Vagina (tissue), 2 donors: ENCODE measurements around the gene KRT85. TPM values are rescaled to one million over a fixed set of nuclear protein-coding genes. Genes with fewer than 3 reads are reported as not detected.

Source experiments
- DNase-seq, 2 donors: peaks; one replicate each; pipeline ENCODE4 v3.0.0-alpha.2; 2017; ENCODE audit errors: extremely low spot score in 2 of 2
- H3K27ac ChIP-seq: fragments of 200-600 bp; sonication (generic); one replicate; pipeline ENCODE4 v1.5.1; 2019
- H3K27me3 ChIP-seq: fragments of 200-600 bp; sonication (generic); one replicate; pipeline ENCODE4 v1.5.1; 2019
- H3K36me3 ChIP-seq, 2 donors: fragments of 200-600 bp; sonication (generic); one replicate each; pipeline ENCODE4 v1.5.1; 2017 to 2019
- H3K4me1 ChIP-seq: fragments of 200-600 bp; sonication (generic); one replicate; pipeline ENCODE4 v1.5.1; 2019
- H3K4me3 ChIP-seq, 2 donors: fragments of 200-600 bp; sonication (generic); 1 replicate in 1 of 2; 2 replicates in 1 of 2; pipeline ENCODE4 v1.5.1; 2016 to 2019
- H3K9me3 ChIP-seq: fragments of 200-600 bp; sonication (generic); one replicate; pipeline ENCODE4 v1.5.1; 2019
- POLR2A ChIP-seq, 2 donors: fragments of 450-650 bp; IDR thresholded peaks; one replicate each; pipeline ENCODE4 v1.6.1; 2017; ENCODE audit warnings: antibody characterized with exemption in 2 of 2, mild to moderate bottlenecking in 2 of 2, moderate library complexity in 2 of 2
- POLR2AphosphoS5 ChIP-seq, 2 donors: sonication (generic); formaldehyde crosslinking; IDR thresholded peaks; one replicate each; pipeline ENCODE4 v1.9.0; 2017; ENCODE audit warnings: antibody characterized with exemption in 2 of 2, mild to moderate bottlenecking in 2 of 2, low read depth in 1 of 2; ENCODE audit not compliant: insufficient read depth in 1 of 2
- intact Hi-C: fragments of 100-400 bp; cut with DNase I; formaldehyde crosslinking; loops from one replicate; pipeline ENCODE4 v1.15.1; 2023
- total RNA-seq: library from RNA; depleted of rRNA; stranded (reverse); fragments of >200 nt; gene quantifications from one replicate; pipeline ENCODE4 v1.2.3, GENCODE V29; 2016
- TF ChIP-seq, protein P1 (sequence below), 3 experiments: fragments of 450-650 bp in 2 of 3; fragments of 200-600 bp in 1 of 3; sonication (generic) in 1 of 3; IDR thresholded peaks; one replicate each; pipeline ENCODE4 v1.5.1; 2017 to 2019; ENCODE audit warnings: antibody characterized with exemption in 3 of 3, mild to moderate bottlenecking in 2 of 3, moderate library complexity in 2 of 3

Gene KRT85
- total RNA-seq, 1 donor from 2014 or later = not detected

DNA sequence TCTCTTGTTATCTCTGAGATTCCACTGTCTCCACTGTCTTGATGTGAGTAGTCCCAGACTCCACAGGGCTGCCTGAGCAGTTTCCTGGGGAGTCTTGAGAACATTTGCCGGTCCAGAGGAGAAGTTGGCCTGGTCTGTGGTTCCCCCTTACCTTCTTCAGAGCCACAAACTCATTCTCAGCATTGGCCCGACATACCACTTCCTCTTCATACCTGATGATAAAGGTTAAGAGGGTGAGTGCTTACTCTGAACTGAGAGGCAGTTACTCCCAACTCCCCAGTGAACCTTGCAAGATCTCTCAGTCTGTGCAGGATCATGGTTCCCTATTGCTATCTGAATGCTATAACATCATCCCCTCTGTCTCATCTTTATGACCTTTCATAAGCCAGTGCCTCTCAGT is 15.6 kb upstream of the KRT85 start:
- DNase-seq = no peak
- intact Hi-C loops = no loop called here

DNA sequence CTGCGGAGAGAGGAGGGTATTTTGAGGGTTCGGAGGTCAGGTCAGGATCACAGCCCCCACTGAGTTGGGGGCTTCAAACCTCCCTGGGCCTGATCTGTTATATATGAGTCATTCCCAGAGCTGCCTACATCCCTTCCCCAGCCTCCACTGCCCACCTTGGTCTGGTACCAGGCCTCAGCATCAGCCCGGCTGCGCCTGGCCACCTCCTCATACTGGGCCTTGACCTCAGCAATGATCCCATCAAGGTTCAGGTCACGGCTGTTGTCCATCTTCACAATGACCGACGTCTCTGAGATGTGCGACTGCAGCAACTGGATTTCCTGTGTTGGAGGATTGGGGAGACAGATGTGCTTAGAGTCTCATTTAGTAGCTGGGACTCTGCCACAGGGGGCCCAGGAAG is 13.9 kb upstream of the KRT85 start:
- no peak overlapping the region for H3K27ac ChIP-seq
- H3K9me3 ChIP-seq = no peaks in the 10 kb centered on the region
- TF ChIP-seq POLR2AphosphoS5 (IDR thresholded peaks at IDR 0.05; ENCODE audit: insufficient read depth in 1 of 2, low read depth in 1 of 2) (no peak), POLR2A (IDR thresholded peaks at IDR 0.05) (no peak)
- TF ChIP-seq, protein P1, sequence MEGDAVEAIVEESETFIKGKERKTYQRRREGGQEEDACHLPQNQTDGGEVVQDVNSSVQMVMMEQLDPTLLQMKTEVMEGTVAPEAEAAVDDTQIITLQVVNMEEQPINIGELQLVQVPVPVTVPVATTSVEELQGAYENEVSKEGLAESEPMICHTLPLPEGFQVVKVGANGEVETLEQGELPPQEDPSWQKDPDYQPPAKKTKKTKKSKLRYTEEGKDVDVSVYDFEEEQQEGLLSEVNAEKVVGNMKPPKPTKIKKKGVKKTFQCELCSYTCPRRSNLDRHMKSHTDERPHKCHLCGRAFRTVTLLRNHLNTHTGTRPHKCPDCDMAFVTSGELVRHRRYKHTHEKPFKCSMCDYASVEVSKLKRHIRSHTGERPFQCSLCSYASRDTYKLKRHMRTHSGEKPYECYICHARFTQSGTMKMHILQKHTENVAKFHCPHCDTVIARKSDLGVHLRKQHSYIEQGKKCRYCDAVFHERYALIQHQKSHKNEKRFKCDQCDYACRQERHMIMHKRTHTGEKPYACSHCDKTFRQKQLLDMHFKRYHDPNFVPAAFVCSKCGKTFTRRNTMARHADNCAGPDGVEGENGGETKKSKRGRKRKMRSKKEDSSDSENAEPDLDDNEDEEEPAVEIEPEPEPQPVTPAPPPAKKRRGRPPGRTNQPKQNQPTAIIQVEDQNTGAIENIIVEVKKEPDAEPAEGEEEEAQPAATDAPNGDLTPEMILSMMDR (IDR thresholded peaks at IDR 0.05) = no peak
- no peak overlapping the region for H3K4me3 ChIP-seq
- no peak for DNase-seq
- peaks cover 3% of the 10 kb centered on the region for H3K4me1 ChIP-seq
- no peaks in the 10 kb centered on the region for H3K27me3 ChIP-seq
- intact Hi-C loops = no loop called here
- H3K36me3 ChIP-seq = no peaks in the 10 kb centered on the region

More for the DNA sequence above, 15.6 kb upstream of the KRT85 start:
- H3K27ac ChIP-seq = no peak overlapping the region
- H3K4me3 ChIP-seq = no peak overlapping the region
- H3K36me3 ChIP-seq = no peaks in the 10 kb centered on the region
- H3K9me3 ChIP-seq = no peaks in the 10 kb centered on the region
- H3K27me3 ChIP-seq = no peaks in the 10 kb centered on the region
- TF ChIP-seq, protein P1 (IDR thresholded peaks at IDR 0.05) = no peak
- TF ChIP-seq POLR2A (IDR thresholded peaks at IDR 0.05) = no peak
- TF ChIP-seq POLR2AphosphoS5 (IDR thresholded peaks at IDR 0.05; ENCODE audit: insufficient read depth in 1 of 2, low read depth in 1 of 2) = no peak
- peaks cover 7% of the 10 kb centered on the region for H3K4me1 ChIP-seq

DNA sequence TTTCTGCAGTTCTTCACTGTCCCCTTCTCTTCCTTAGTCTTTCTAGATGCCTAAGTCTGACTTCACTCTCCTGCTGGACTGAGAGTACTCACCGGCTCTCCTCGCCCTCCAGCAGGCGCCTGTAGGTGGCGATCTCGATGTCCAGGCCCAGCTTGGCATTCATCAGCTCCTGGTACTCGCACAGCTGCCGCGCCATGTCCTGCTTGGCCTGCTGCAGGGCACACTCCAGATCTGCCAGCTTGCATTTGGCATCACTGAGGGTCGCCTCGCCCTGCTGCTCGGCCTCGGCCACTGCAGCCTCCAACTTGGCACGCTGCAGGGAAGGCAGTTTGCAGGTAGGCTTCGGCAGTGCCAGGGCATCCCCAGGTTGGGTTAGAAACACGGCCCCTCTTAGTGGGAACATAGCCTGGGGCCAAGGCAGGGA is 13.0 kb upstream of the KRT85 start:
- Histone ChIP-seq H3K4me3 (no peak overlapping the region), H3K27ac (no peak overlapping the region), H3K9me3 (no peaks in the 10 kb centered on the region), H3K27me3 (no peaks in the 10 kb centered on the region), H3K36me3 (no peaks in the 10 kb centered on the region), H3K4me1 (peaks cover under 1% of the 10 kb centered on the region)
- no peak for DNase-seq
- intact Hi-C loops = no loop called here
- no peak for TF ChIP-seq POLR2AphosphoS5 (IDR thresholded peaks at IDR 0.05; ENCODE audit: insufficient read depth in 1 of 2, low read depth in 1 of 2)
- TF ChIP-seq, protein P1 (IDR thresholded peaks at IDR 0.05) = no peak
- TF ChIP-seq POLR2A (IDR thresholded peaks at IDR 0.05) = no peak

DNA sequence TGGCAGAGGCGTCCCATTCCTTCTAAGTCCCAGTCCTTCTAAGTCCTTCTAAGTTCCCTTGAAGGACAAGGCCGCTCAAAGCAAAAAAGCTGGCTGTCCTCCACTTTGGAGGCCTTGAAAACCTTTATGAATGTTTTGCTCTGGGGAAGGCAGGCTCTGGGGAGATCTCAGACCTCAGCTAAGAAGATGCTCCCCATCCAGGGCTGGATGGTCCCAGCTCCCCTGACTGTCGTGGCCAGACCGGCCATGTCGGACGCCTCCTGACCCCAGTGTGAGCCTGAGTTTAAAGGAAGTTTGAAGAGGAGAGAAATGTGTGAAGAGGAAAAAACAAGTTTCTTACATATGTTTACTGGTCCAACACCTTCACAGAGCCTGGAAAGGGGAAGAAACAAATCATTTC is 12.3 kb upstream of the KRT85 start:
- DNase-seq = no peak
- Histone ChIP-seq H3K27ac (no peak overlapping the region), H3K36me3 (no peaks in the 10 kb centered on the region), H3K27me3 (no peaks in the 10 kb centered on the region), H3K4me3 (no peak overlapping the region), H3K4me1 (no peaks in the 10 kb centered on the region), H3K9me3 (no peaks in the 10 kb centered on the region)
- TF ChIP-seq POLR2AphosphoS5 (IDR thresholded peaks at IDR 0.05; ENCODE audit: insufficient read depth in 1 of 2, low read depth in 1 of 2) (no peak), POLR2A (IDR thresholded peaks at IDR 0.05) (no peak)
- TF ChIP-seq, protein P1 (IDR thresholded peaks at IDR 0.05) = no peak
- intact Hi-C loops = loop anchor here (10.0 kb wide), 1 partner anchor 495 kb away; no protein-coding TSS in a partner anchor

DNA sequence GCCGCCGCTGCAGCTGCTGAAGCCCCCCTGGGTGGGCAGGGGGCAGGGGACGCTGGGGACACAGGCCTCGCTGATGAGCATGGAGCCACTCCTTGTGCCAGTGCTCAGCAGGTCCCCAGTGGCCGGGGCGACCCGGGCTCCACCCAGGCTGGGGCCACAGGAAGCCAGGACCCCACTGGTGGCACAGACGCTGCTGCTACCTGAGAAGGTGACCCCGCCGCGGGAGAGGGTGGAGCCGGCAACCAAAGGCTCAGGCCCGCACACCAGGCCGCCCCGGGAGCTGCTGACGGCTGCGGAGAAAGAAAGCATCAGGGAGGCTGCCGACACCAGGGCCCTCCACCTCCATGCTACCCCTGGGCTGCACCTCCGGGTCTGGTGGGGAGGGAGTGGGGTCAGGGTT is 10.8 kb upstream of the KRT85 start:
- Histone ChIP-seq H3K27me3 (no peaks in the 10 kb centered on the region), H3K36me3 (no peaks in the 10 kb centered on the region), H3K9me3 (no peaks in the 10 kb centered on the region), H3K4me1 (no peaks in the 10 kb centered on the region), H3K27ac (no peak overlapping the region), H3K4me3 (no peak overlapping the region)
- DNase-seq = no peak
- TF ChIP-seq POLR2A (IDR thresholded peaks at IDR 0.05) = no peak
- no peak for TF ChIP-seq POLR2AphosphoS5 (IDR thresholded peaks at IDR 0.05; ENCODE audit: insufficient read depth in 1 of 2, low read depth in 1 of 2)
- TF ChIP-seq, protein P1 (IDR thresholded peaks at IDR 0.05) = no peak
- intact Hi-C loops = loop anchor here (10.0 kb wide), 1 partner anchor 497 kb away; no protein-coding TSS in a partner anchor
